Measurements from ENCODE around the gene SHISA4. TPM values are rescaled to one million over a fixed set of nuclear protein-coding genes. Genes with fewer than 3 reads are reported as not detected.

The SHISA4 gene
- polyA plus RNA-seq, 1 donor from 2014 or later: 1.5 TPM

DNA sequence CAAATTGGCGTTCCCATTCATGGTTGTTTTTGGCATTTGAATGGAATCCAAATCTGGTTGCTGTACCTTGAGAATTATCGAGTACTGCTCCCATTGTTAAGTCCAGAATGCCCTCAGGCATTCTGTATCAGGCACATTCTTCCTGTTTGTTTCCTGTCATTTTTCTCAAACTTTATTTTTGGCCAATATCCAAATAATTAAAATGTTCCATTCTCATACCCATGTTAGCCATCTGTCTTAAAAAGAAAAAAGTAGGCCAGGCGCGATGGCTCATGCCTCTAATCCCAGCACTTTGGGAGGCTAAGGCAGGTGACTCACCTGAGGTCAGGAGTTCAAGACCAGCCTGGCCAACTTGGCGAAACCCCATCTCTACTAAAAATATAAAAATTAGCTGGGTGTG is 29.3 kb upstream of the SHISA4 start:
- Histone ChIP-seq H2AFZ (ENCODE audit: low read depth, low read length) (no peak overlapping the region), H3K9me2 (ENCODE audit: insufficient read depth, low read length) (no peaks in the 10 kb centered on the region), H3K9me3 (ENCODE audit: low read length) (no peaks in the 10 kb centered on the region), H3K4me3 (ENCODE audit: low read length) (no peak overlapping the region), H3K4me2 (ENCODE audit: low read length) (no peak overlapping the region), H3K9ac (ENCODE audit: low read length) (no peak overlapping the region), H3K36me3 (ENCODE audit: insufficient read depth, low read length) (peaks cover 5% of the 10 kb centered on the region), H3K27ac (ENCODE audit: low read length) (no peak overlapping the region), H3K27me3 (ENCODE audit: insufficient read depth, low read depth, low read length) (no peaks in the 10 kb centered on the region), H4K20me1 (ENCODE audit: insufficient read depth) (no peaks in the 10 kb centered on the region), H3F3A (ENCODE audit: insufficient read depth, low read length, poor library complexity, severe bottlenecking) (no peaks in the 10 kb centered on the region), H3K79me2 (replicated peaks; ENCODE audit: insufficient read depth, low read length) (no peaks in the 10 kb centered on the region)
- TF ChIP-seq, protein P1, sequence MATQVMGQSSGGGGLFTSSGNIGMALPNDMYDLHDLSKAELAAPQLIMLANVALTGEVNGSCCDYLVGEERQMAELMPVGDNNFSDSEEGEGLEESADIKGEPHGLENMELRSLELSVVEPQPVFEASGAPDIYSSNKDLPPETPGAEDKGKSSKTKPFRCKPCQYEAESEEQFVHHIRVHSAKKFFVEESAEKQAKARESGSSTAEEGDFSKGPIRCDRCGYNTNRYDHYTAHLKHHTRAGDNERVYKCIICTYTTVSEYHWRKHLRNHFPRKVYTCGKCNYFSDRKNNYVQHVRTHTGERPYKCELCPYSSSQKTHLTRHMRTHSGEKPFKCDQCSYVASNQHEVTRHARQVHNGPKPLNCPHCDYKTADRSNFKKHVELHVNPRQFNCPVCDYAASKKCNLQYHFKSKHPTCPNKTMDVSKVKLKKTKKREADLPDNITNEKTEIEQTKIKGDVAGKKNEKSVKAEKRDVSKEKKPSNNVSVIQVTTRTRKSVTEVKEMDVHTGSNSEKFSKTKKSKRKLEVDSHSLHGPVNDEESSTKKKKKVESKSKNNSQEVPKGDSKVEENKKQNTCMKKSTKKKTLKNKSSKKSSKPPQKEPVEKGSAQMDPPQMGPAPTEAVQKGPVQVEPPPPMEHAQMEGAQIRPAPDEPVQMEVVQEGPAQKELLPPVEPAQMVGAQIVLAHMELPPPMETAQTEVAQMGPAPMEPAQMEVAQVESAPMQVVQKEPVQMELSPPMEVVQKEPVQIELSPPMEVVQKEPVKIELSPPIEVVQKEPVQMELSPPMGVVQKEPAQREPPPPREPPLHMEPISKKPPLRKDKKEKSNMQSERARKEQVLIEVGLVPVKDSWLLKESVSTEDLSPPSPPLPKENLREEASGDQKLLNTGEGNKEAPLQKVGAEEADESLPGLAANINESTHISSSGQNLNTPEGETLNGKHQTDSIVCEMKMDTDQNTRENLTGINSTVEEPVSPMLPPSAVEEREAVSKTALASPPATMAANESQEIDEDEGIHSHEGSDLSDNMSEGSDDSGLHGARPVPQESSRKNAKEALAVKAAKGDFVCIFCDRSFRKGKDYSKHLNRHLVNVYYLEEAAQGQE (IDR thresholded peaks at IDR 0.05; ENCODE audit: borderline replicate concordance): no peak
- TF ChIP-seq TAF1 (IDR thresholded peaks at IDR 0.05; ENCODE audit: low read depth) (no peak), RAD21 (conservative IDR thresholded peaks at IDR 0.05) (no peak), POLR2AphosphoS5 (IDR thresholded peaks at IDR 0.05) (no peak), MXI1 (conservative IDR thresholded peaks at IDR 0.05; ENCODE audit: poor library complexity, severe bottlenecking) (no peak), EZH2 (IDR thresholded peaks at IDR 0.05; ENCODE audit: borderline replicate concordance, insufficient read depth, low read length, poor library complexity, severe bottlenecking) (no peak), EP300 (conservative IDR thresholded peaks at IDR 0.05; ENCODE audit: poor library complexity, severe bottlenecking) (no peak), SMC3 (conservative IDR thresholded peaks at IDR 0.05; ENCODE audit: poor library complexity) (no peak)
- TF ChIP-seq, protein P2, sequence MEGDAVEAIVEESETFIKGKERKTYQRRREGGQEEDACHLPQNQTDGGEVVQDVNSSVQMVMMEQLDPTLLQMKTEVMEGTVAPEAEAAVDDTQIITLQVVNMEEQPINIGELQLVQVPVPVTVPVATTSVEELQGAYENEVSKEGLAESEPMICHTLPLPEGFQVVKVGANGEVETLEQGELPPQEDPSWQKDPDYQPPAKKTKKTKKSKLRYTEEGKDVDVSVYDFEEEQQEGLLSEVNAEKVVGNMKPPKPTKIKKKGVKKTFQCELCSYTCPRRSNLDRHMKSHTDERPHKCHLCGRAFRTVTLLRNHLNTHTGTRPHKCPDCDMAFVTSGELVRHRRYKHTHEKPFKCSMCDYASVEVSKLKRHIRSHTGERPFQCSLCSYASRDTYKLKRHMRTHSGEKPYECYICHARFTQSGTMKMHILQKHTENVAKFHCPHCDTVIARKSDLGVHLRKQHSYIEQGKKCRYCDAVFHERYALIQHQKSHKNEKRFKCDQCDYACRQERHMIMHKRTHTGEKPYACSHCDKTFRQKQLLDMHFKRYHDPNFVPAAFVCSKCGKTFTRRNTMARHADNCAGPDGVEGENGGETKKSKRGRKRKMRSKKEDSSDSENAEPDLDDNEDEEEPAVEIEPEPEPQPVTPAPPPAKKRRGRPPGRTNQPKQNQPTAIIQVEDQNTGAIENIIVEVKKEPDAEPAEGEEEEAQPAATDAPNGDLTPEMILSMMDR (IDR thresholded peaks at IDR 0.05; ENCODE audit: poor library complexity, severe bottlenecking): no peak

GRCh38 chr1:201861448-201861847 is 27.2 kb upstream of the SHISA4 start:
- Histone ChIP-seq H3K9me3 (ENCODE audit: low read length) (no peaks in the 10 kb centered on the region), H3F3A (ENCODE audit: insufficient read depth, low read length, poor library complexity, severe bottlenecking) (no peaks in the 10 kb centered on the region), H3K4me2 (ENCODE audit: low read length) (no peak overlapping the region), H4K20me1 (ENCODE audit: insufficient read depth) (no peaks in the 10 kb centered on the region), H3K36me3 (ENCODE audit: insufficient read depth, low read length) (peaks cover 7% of the 10 kb centered on the region), H3K79me2 (replicated peaks; ENCODE audit: insufficient read depth, low read length) (no peaks in the 10 kb centered on the region), H3K27me3 (ENCODE audit: insufficient read depth, low read depth, low read length) (no peaks in the 10 kb centered on the region), H3K9me2 (ENCODE audit: insufficient read depth, low read length) (no peaks in the 10 kb centered on the region), H3K27ac (ENCODE audit: low read length) (no peak overlapping the region), H2AFZ (ENCODE audit: low read depth, low read length) (no peak overlapping the region), H3K9ac (ENCODE audit: low read length) (no peak overlapping the region), H3K4me3 (ENCODE audit: low read length) (no peak overlapping the region)
- no peak for TF ChIP-seq POLR2AphosphoS5 (IDR thresholded peaks at IDR 0.05)

DNA sequence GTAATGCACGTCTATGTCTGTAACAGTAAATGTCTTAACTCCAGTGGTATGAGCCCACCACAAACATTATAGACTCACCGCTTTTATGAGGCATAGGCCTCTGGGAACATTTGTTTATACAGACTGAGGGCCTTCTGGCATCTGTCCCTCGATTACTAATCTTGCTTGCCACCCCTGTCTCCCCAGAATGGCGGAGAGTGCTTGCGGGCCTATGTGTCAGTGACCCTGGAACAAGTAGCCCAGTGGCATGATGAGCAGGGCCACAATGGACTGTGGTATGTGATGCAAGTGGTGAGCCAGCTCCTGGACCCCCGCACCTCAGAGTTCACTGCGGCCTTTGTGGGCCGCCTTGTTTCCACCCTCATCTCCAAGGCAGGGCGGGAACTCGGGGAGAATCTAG is 18.3 kb upstream of the SHISA4 start:
- no peak overlapping the region for H3K27ac ChIP-seq (ENCODE audit: low read length)
- no peak overlapping the region for H2AFZ ChIP-seq (ENCODE audit: low read depth, low read length)
- H3K36me3 ChIP-seq (ENCODE audit: insufficient read depth, low read length): peaks cover 36% of the 10 kb centered on the region
- no peak overlapping the region for H3K9ac ChIP-seq (ENCODE audit: low read length)
- no peaks in the 10 kb centered on the region for H4K20me1 ChIP-seq (ENCODE audit: insufficient read depth)
- no peak overlapping the region for H3K4me3 ChIP-seq (ENCODE audit: low read length)
- TF ChIP-seq EP300 (conservative IDR thresholded peaks at IDR 0.05; ENCODE audit: poor library complexity, severe bottlenecking): no peak
- TF ChIP-seq MXI1 (conservative IDR thresholded peaks at IDR 0.05; ENCODE audit: poor library complexity, severe bottlenecking): no peak
- TF ChIP-seq, protein P1 (IDR thresholded peaks at IDR 0.05; ENCODE audit: borderline replicate concordance): no peak
- TF ChIP-seq, protein P2 (IDR thresholded peaks at IDR 0.05; ENCODE audit: poor library complexity, severe bottlenecking): no peak
- no peak for TF ChIP-seq EZH2 (IDR thresholded peaks at IDR 0.05; ENCODE audit: borderline replicate concordance, insufficient read depth, low read length, poor library complexity, severe bottlenecking)
- TF ChIP-seq SMC3 (conservative IDR thresholded peaks at IDR 0.05; ENCODE audit: poor library complexity): no peak
- H3K9me2 ChIP-seq (ENCODE audit: insufficient read depth, low read length): no peaks in the 10 kb centered on the region
- no peaks in the 10 kb centered on the region for H3K9me3 ChIP-seq (ENCODE audit: low read length)
- no peaks in the 10 kb centered on the region for H3F3A ChIP-seq (ENCODE audit: insufficient read depth, low read length, poor library complexity, severe bottlenecking)
- H3K79me2 ChIP-seq (replicated peaks; ENCODE audit: insufficient read depth, low read length): no peaks in the 10 kb centered on the region
- no peaks in the 10 kb centered on the region for H3K27me3 ChIP-seq (ENCODE audit: insufficient read depth, low read depth, low read length)
- H3K4me2 ChIP-seq (ENCODE audit: low read length): no peak overlapping the region
